ENCODE measurements around the gene SPAG16.
"Not testable (repeated sequence)": the region's sequence is repeated elsewhere in the genome, so short reads cannot be mapped to it uniquely, and the experiment has no call there.

The SPAG16 gene

DNA sequence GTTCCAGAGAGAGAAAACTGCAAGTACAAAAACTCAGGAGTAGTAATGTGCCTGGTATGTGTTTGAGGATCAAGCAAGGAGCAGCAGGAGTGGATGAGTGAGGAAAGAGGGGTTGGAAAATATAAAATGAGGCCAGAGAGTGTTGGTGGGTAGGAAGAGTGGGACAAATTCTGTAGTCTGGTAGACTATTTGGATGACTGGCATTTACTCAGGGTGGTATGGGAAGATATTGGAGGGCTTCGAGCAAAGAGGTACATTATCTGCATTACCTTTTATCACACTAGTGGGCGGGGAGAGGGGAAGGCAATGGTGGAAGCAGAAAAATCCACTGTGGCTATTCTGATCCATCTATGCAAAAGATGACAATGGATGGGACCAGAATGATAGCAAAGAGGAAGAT is 744.9 kb downstream of the SPAG16 start:
- H3K4me3 Mint-ChIP-seq: no peak overlapping the region
- H3K4me1 Mint-ChIP-seq: no peaks in the 10 kb centered on the region
- peaks cover 2% of the 10 kb centered on the region for H3K36me3 Mint-ChIP-seq (ENCODE audit: insufficient read depth)
- no peaks in the 10 kb centered on the region for H3K27me3 Mint-ChIP-seq
- peaks cover 14% of the 10 kb centered on the region for H3K9me3 Mint-ChIP-seq
- no peak for DNase-seq (ENCODE audit: low spot score in 2 of 2)
- no peak overlapping the region for H3K27ac Mint-ChIP-seq (ENCODE audit: low read depth)
- ATAC-seq (replicated peaks; ENCODE audit: extremely low read depth, poor library complexity, severe bottlenecking): no peak

GRCh38 chr2:214031566-214031965 is 747.3 kb downstream of the SPAG16 start:
- Mint-ChIP-seq H3K36me3 (ENCODE audit: insufficient read depth) (peaks cover 2% of the 10 kb centered on the region), H3K4me3 (no peak overlapping the region), H3K4me1 (no peaks in the 10 kb centered on the region), H3K27me3 (no peaks in the 10 kb centered on the region), H3K27ac (ENCODE audit: low read depth) (no peak overlapping the region), H3K9me3 (peaks cover 14% of the 10 kb centered on the region)
- DNase-seq (ENCODE audit: low spot score in 2 of 2) (no peak), ATAC-seq (replicated peaks; ENCODE audit: extremely low read depth, poor library complexity, severe bottlenecking) (no peak)

GRCh38 chr2:214034417-214034816 is 750.2 kb downstream of the SPAG16 start:
- Mint-ChIP-seq H3K4me1 (no peaks in the 10 kb centered on the region), H3K36me3 (ENCODE audit: insufficient read depth) (no peaks in the 10 kb centered on the region), H3K27me3 (no peaks in the 10 kb centered on the region), H3K27ac (ENCODE audit: low read depth) (no peak overlapping the region), H3K4me3 (no peak overlapping the region), H3K9me3 (peaks cover 6% of the 10 kb centered on the region)
- no peak for ATAC-seq (replicated peaks; ENCODE audit: extremely low read depth, poor library complexity, severe bottlenecking)
- DNase-seq (ENCODE audit: low spot score in 2 of 2): no peak

GRCh38 chr2:214035091-214035852 is 751.0 kb downstream of the SPAG16 start:
- Mint-ChIP-seq H3K4me3 (no peak overlapping the region), H3K36me3 (ENCODE audit: insufficient read depth) (no peaks in the 10 kb centered on the region), H3K9me3 (peaks cover 6% of the 10 kb centered on the region), H3K27ac (ENCODE audit: low read depth) (no peak overlapping the region), H3K4me1 (no peaks in the 10 kb centered on the region), H3K27me3 (no peaks in the 10 kb centered on the region)
- DNase-seq (ENCODE audit: low spot score in 2 of 2) (no peak), ATAC-seq (replicated peaks; ENCODE audit: extremely low read depth, poor library complexity, severe bottlenecking) (no peak)

DNA sequence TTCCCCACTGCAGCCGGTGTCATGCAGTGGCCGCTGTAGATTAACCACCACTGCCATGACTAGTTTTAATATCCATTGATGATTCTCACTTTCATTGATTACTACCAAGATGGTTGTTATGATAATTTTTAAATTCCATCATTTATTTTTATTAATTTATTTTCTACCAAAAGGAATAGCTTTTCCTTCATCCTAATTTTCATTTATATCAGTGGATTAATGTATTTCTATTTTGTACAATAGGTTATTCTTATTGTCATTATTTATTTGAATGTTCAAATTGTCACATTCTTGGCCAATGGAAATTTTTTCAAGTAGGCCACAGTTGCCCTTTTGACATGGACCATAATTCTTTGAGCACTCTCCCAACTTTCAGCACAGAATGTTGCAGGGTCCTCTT is 751.7 kb downstream of the SPAG16 start:
- Mint-ChIP-seq H3K9me3 (peaks cover 6% of the 10 kb centered on the region), H3K36me3 (ENCODE audit: insufficient read depth) (no peaks in the 10 kb centered on the region), H3K27ac (ENCODE audit: low read depth) (no peak overlapping the region), H3K4me1 (no peaks in the 10 kb centered on the region), H3K27me3 (no peaks in the 10 kb centered on the region), H3K4me3 (no peak overlapping the region)
- DNase-seq (ENCODE audit: low spot score in 2 of 2) (no peak), ATAC-seq (replicated peaks; ENCODE audit: extremely low read depth, poor library complexity, severe bottlenecking) (no peak)

DNA sequence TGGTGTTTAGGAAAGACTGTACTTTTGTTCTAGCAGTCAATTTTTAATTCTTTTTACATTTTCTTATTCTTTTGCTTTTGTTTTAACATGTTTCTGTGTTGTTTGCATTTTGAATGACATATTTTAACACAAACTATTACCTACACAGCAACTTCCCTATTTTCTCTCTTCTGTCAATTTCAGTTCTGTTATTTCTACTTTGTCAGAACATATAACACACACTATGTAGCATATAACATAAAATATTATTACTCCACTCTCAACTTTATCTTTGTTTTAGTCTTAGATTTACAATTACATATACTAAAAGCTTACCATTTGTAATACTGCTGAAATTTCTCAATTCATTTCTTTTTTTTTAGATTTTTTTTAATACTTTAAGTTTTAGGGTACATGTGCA is 753.9 kb downstream of the SPAG16 start:
- Mint-ChIP-seq H3K27ac (ENCODE audit: low read depth) (no peak overlapping the region), H3K4me3 (no peak overlapping the region), H3K4me1 (no peaks in the 10 kb centered on the region), H3K36me3 (ENCODE audit: insufficient read depth) (no peaks in the 10 kb centered on the region), H3K9me3 (no peaks in the 10 kb centered on the region), H3K27me3 (no peaks in the 10 kb centered on the region)
- DNase-seq (ENCODE audit: low spot score in 2 of 2) (no peak), ATAC-seq (replicated peaks; ENCODE audit: extremely low read depth, poor library complexity, severe bottlenecking) (no peak)

GRCh38 chr2:214050731-214051130 is 766.5 kb downstream of the SPAG16 start:
- peaks cover 13% of the 10 kb centered on the region for H3K9me3 Mint-ChIP-seq

DNA sequence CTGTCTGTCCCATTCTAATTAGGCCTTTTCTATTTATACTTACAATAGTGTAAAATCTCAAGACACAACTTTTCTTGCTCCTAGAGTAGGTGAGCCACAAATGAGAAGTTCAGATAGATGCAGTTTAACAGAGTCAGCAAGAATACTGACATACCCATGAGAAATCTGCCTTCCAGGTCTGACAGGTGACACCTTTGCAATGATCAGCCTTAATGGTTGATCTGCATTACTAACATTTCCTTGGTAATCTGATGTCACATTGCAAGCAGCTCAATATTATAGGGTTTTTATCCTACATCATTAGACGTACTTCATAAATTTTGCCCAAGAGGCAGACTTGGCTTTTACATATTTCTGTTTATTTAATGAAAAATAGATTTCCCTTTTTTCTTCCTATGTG is 767.3 kb downstream of the SPAG16 start:
- DNase-seq (ENCODE audit: low spot score in 2 of 2): no peak
- ATAC-seq (replicated peaks; ENCODE audit: extremely low read depth, poor library complexity, severe bottlenecking): no peak
- H3K4me1 Mint-ChIP-seq: no peaks in the 10 kb centered on the region
- H3K4me3 Mint-ChIP-seq: no peak overlapping the region
- no peaks in the 10 kb centered on the region for H3K36me3 Mint-ChIP-seq (ENCODE audit: insufficient read depth)
- H3K9me3 Mint-ChIP-seq: peaks cover 11% of the 10 kb centered on the region
- no peaks in the 10 kb centered on the region for H3K27me3 Mint-ChIP-seq
- no peak overlapping the region for H3K27ac Mint-ChIP-seq (ENCODE audit: low read depth)

More at GRCh38 chr2:214050731-214051130, 766.5 kb downstream of the SPAG16 start:
- Mint-ChIP-seq H3K4me1 (no peaks in the 10 kb centered on the region), H3K27ac (ENCODE audit: low read depth) (no peak overlapping the region), H3K36me3 (ENCODE audit: insufficient read depth) (no peaks in the 10 kb centered on the region), H3K4me3 (no peak overlapping the region), H3K27me3 (no peaks in the 10 kb centered on the region)
- DNase-seq (ENCODE audit: low spot score in 2 of 2) (no peak), ATAC-seq (replicated peaks; ENCODE audit: extremely low read depth, poor library complexity, severe bottlenecking) (no peak)

DNA sequence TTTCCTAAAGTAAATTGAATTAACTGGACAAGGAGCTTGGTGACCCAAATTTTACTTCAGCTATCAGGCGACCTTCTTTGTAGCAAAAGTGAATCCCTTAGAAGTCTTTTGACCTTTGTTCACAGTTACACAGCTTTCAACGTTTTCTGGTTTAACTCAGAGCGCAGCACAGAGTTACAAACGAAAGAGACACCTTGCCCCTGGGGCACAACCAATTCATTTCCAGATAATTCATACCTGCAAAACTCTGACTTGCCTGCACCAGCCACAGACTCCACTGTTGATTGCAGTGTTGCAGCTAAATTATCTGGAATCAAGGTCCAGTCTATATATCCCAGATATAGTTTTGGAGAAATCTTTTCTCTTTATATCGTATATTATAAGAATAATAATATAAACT is 768.0 kb downstream of the SPAG16 start:
- DNase-seq (ENCODE audit: low spot score in 2 of 2) (no peak), ATAC-seq (replicated peaks; ENCODE audit: extremely low read depth, poor library complexity, severe bottlenecking) (no peak)
- H3K4me1 Mint-ChIP-seq: no peaks in the 10 kb centered on the region
- H3K27me3 Mint-ChIP-seq: no peaks in the 10 kb centered on the region
- peaks cover 10% of the 10 kb centered on the region for H3K9me3 Mint-ChIP-seq
- no peaks in the 10 kb centered on the region for H3K36me3 Mint-ChIP-seq (ENCODE audit: insufficient read depth)
- no peak overlapping the region for H3K4me3 Mint-ChIP-seq
- H3K27ac Mint-ChIP-seq (ENCODE audit: low read depth): no peak overlapping the region

DNA sequence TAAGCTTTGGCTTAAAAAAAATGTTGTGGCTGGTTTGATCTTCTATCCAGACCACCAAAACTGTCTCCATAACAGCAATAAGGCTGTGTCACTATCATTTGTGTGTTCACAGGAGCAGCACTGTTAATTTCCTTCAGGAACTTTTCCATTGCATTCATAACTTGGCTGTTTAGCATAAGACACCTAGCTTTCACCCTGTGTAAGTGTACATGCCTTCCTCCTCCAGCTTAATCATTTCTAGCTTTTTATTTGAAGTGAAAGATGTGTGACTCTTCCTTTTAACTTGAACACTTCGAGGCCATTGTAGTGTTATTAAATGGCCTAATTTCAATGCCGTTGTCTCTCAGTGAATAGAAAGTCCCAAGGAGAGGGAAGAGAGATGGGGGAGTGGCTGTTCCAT is 773.7 kb downstream of the SPAG16 start:
- no peaks in the 10 kb centered on the region for H3K4me1 Mint-ChIP-seq
- no peak for ATAC-seq (replicated peaks; ENCODE audit: extremely low read depth, poor library complexity, severe bottlenecking)
- no peak overlapping the region for H3K27ac Mint-ChIP-seq (ENCODE audit: low read depth)
- no peak for DNase-seq (ENCODE audit: low spot score in 2 of 2)
- no peaks in the 10 kb centered on the region for H3K36me3 Mint-ChIP-seq (ENCODE audit: insufficient read depth)
- no peaks in the 10 kb centered on the region for H3K27me3 Mint-ChIP-seq
- no peak overlapping the region for H3K4me3 Mint-ChIP-seq
- peaks cover 11% of the 10 kb centered on the region for H3K9me3 Mint-ChIP-seq

GRCh38 chr2:214062279-214062678 is 778.0 kb downstream of the SPAG16 start:
- H3K27ac Mint-ChIP-seq (ENCODE audit: low read depth); H3K4me1 Mint-ChIP-seq; DNase-seq (ENCODE audit: low spot score in 2 of 2); H3K27me3 Mint-ChIP-seq; H3K4me3 Mint-ChIP-seq; ATAC-seq (replicated peaks; ENCODE audit: extremely low read depth, poor library complexity, severe bottlenecking); H3K36me3 Mint-ChIP-seq (ENCODE audit: insufficient read depth): not testable (repeated sequence)
- peaks cover 15% of the 10 kb centered on the region for H3K9me3 Mint-ChIP-seq

DNA sequence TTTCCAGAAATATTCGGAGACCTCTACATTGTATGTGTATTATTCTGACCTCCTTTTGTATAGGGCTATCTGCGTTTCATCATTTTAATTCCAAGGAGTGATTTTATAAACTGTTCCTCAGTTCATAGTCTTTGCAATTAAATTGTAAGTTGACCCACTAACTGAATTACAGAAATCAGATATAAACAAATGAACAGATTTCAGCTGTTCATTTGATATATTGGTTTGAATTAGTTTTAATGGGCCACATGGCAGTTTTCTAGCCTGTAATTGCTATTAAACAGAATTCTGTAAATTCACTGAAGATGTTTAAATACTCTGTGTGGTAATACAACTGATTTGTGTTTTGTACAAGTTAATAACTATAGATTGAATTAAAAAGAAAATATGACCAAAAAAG is 780.2 kb downstream of the SPAG16 start:
- Mint-ChIP-seq H3K4me3 (no peak overlapping the region), H3K36me3 (ENCODE audit: insufficient read depth) (no peaks in the 10 kb centered on the region), H3K9me3 (peaks cover 15% of the 10 kb centered on the region), H3K27me3 (no peaks in the 10 kb centered on the region), H3K27ac (ENCODE audit: low read depth) (no peak overlapping the region), H3K4me1 (no peaks in the 10 kb centered on the region)
- DNase-seq (ENCODE audit: low spot score in 2 of 2): no peak
- no peak for ATAC-seq (replicated peaks; ENCODE audit: extremely low read depth, poor library complexity, severe bottlenecking)

DNA sequence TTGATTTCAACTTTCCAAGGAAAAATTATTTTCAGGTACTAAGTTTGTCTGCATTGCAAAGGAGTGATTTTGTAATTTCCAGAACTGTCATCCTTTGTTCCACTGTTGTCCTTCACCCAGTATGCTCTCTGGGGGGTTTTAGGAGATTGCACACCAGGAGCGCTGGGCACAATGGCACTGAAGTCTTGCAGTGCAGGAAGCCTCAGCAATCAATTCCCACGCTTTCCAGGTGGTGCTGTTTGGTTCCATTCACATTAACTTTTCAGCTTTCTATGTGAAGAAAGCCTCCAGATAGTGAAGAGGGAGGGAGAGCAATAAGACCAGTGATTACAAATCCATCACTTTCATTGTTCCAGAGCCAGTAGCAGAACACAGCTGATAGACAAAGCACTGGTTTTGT is 782.6 kb downstream of the SPAG16 start:
- no peaks in the 10 kb centered on the region for H3K27me3 Mint-ChIP-seq
- no peak for ATAC-seq (replicated peaks; ENCODE audit: extremely low read depth, poor library complexity, severe bottlenecking)

More for the DNA sequence above, 782.6 kb downstream of the SPAG16 start:
- Mint-ChIP-seq H3K4me1 (no peaks in the 10 kb centered on the region), H3K27ac (ENCODE audit: low read depth) (no peak overlapping the region), H3K9me3 (peaks cover 11% of the 10 kb centered on the region), H3K36me3 (ENCODE audit: insufficient read depth) (no peaks in the 10 kb centered on the region), H3K4me3 (no peak overlapping the region)
- no peak for DNase-seq (ENCODE audit: low spot score in 2 of 2)
